C1 segment of cervical spinal cord (tissue), 14 donors: Measurements from ENCODE around the gene PLA2G4D.

Source experiments
- DNase-seq, 14 donors: peaks; one replicate each; lab custom pipeline; 2025; lab: John Stamatoyannopoulos, UW

The PLA2G4D gene

DNA sequence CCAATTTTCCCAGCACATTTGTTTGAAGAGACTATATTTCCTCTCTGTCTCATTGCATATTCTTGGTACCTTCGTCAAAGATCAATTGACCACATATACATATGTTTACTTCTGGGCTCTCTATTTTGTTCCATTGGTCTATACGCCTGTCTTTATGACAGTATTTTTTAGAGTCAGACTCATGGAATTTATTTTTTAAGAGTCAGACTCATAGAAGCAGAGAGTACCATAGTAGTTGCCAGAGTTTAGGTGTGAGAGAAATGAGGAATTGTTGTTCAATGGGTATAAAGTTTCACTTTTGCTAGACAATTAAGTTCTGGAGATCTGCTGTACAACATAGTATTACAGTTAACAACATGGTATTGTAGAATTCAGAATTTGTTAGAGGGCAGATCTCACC lies 35.0 kb upstream of the PLA2G4D start:
- DNase-seq = no peak

GRCh38 chr15:42128476-42128875 lies 34.1 kb upstream of the PLA2G4D start:
- DNase-seq = no peak

- DNase-seq = no peak
Observed at GRCh38 chr15:42123546-42123945, 29.2 kb upstream of the PLA2G4D start.

DNA sequence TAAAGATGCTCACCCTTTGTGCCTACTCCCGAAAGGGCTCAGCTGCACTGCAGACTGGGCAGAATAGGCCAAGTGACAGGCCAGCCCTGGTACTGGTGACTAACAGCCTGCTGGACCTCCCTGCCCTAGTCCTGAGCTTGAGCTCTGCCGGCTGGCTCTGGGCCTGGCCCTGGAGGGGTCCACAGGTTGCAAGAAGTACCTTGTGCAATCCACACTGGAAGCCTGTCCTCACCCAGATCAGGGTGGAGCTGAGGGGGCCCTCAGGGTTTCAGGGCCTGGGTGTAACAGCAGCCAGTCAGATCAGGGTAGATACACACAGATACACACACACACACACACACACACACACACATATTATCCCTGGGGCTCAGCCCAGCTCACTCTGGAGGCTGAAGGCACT lies 27.3 kb upstream of the PLA2G4D start:
- DNase-seq = no peak

- DNase-seq = no peak
Observed at GRCh38 chr15:42121021-42121420, 26.7 kb upstream of the PLA2G4D start.

GRCh38 chr15:42120285-42120684 lies 25.9 kb upstream of the PLA2G4D start:
- no peak for DNase-seq

DNA sequence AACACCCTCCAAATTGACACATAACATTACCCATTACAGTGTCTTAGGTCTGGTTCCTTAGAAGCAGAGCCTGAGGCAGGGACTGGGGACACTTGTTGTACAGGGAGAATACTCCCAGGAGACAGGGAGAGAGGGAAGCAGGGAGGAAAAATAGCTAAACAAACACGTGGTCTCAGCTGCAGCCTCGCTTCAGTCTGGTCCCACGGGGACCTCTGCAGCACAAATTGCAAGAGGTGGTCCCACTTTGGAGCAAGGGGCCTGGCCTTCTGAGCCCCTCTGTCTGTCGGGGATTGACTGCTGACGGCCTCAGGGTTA lies 25.0 kb upstream of the PLA2G4D start:
- DNase-seq = no peak

DNA sequence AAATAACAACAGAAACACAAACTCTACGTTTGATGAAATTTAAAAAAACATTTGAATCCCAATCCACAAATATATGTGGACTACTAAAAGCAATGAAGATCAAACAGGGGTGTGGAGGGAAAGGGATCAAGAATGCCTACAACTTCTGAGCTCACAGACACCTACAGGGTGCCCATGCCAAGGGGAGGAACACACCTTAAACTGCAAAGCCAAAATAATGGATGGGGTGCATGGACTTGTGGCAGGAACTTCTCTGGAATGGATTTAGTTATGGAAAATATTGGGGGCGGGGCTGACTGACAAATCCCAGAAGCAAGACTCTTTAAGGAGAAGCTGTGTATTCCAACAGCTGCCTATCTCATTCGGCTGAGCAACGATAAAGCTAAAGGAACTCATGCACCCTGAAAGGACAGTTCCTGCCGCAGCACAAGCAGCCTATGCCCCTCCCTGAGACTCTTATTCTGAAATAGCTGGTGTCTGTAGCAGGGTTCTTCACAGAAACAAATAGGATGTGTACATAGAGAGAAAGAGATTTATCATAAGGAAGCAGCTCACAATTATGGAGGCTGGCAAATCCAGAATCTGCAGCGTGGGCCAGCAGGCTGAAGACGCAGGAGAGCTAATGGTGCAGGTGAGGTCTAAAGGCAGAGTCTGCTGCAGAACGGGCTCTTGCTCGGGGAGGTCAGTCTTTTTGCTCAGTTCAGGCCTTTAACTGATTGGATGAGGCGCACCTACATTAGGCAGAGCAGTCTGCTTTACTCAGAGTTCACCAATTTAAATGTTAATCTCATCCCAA lies 24.5 kb upstream of the PLA2G4D start:
- DNase-seq = no peak

DNA sequence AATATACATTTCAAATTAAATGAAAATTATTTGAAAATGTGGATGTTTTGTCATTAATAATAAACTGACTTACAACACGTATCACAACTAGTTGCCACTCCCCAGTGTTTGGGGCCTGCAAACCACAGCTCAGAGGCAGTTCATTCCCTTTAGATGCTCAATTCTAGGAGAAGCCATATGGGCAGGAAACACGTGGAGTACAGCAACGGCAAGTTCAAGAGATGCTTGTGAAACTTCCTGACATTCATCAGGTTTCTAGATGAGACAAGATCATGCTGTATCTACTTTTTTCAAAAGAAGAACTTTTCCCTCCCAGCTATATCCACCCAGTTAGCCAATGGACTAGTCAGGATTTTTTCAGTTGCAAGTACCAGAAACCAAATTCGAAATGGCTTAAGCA lies 17.6 kb upstream of the PLA2G4D start:
- DNase-seq = no peak

GRCh38 chr15:42110367-42110766 lies 16.0 kb upstream of the PLA2G4D start:
- no peak for DNase-seq

DNA sequence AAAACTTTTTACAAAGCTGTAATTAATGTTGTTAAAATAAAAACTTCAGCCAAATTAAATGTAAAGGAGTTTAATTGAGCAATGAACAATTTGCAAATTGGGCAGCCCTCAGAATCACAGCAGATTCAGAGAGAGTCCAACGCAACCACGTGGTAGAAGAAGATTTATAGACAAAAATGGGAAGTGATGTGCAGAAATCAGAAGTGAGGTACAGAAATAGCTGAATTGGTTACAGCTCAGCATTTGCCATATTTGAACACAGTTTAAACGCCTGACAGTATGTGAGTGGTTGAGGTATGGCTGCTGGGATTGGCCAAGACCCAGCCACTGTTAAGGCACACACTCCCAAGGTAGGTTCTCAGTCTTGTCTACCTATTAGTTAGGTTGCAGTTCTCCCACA lies 14.4 kb upstream of the PLA2G4D start:
- DNase-seq = no peak

- DNase-seq = no peak
Observed at GRCh38 chr15:42108189-42108588, 13.8 kb upstream of the PLA2G4D start.

DNA sequence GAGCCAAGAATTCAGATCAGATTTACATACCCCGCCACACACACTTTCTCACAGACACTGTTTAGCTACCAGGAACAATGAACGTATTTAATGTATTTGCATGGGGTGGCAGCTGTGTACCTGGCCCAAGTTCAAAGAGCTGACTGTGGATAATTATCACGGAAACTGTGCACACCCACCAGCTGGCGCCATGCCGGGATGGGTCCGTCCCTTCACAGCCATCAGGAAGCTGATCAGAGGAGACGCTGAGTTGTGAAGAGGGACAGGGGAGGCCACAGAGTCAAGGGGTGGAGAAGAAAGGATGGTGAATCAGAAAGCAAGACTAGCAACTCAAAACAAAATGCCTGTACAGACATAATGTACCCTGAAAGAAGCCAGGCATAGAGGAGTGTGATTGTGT lies 13.1 kb upstream of the PLA2G4D start:
- peak in 1 of 14 donors; percentile 34 for DNase-seq

DNA sequence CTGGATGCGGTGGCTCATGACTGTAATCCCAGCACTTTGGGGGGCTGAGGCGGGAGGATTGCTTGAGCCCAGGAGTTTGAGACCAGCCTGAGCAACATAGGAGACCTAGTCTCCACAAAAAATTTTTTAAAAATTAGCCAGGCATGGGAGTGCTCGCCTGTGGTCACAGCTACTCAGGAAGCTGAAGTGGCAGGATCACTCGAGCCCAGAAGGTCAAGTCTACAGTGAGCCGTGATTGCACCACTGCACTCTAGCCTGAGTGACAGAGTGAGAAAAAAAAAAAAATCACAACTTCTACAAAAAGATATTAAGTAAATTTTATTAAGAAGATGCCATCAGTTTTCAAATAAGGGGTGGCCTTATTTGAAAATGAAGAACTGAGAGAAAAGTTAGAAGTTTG lies 11.9 kb upstream of the PLA2G4D start:
- peak in 1 of 14 donors; percentile 3 for DNase-seq

DNA sequence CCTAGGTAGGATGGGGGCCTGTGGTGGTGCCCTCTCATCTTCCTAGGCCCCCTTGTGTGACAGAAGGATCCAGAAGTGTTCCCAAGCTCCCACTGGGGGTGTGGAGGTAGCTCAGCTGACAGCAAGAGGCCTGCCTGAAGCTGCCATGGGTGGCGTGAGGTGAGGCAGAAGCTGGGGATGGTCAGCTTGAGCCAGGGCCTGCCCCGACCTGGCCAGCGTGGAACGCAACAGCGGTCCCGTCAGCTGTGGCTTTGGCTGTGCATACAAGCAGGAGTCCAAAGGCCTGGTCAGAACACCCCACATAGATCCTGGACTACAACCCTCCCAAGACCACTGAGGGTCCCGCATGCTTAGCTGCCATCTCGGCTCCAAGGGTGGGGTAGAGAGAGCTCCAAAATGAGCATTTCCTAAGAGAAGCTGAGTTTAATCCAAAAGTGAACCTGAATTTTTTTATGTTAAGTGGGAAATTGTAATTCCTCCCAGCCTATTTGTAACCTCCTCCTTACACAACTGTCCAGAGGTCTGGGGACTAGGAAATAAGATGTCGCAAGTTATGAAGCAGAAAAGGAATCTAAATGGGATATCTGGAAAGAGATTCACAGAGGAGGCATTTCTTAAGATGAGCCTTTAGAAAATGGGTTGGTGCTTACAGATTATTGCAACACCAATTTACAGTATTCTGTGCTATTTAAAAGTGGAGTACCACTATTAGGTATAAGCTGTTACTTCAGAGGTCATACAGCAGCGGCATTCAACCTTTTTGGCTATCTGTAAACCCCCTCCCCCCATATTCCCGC lies 9.9 kb upstream of the PLA2G4D start:
- DNase-seq = no peak

GRCh38 chr15:42102646-42103235 lies 8.4 kb upstream of the PLA2G4D start:
- DNase-seq = no peak

GRCh38 chr15:42101861-42102260 lies 7.5 kb upstream of the PLA2G4D start:
- no peak for DNase-seq

GRCh38 chr15:42100021-42100800 lies 5.8 kb upstream of the PLA2G4D start:
- no peak for DNase-seq

DNA sequence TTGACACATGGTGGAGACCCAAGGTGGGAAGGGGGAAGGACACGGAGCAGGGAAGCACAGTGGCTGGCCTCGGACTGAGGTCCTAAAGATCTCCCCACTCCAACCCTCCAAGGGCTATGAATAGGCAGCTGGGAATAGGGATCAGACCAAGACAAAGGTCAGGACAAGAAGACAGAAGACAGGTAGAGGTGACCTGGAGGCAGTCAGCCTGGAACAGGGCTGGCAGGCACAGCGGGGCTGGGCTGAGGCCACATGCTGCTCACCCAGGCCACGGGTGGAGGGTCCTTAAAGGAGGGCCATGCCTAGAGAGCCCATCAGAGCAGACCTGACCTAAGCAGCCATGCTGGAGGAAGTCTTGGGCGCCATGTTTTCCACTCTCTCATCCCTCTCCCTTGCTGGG lies 2.7 kb upstream of the PLA2G4D start:
- no peak for DNase-seq

GRCh38 chr15:42093966-42094365 lies 396 bp downstream of the PLA2G4D start:
- DNase-seq = no peak

DNA sequence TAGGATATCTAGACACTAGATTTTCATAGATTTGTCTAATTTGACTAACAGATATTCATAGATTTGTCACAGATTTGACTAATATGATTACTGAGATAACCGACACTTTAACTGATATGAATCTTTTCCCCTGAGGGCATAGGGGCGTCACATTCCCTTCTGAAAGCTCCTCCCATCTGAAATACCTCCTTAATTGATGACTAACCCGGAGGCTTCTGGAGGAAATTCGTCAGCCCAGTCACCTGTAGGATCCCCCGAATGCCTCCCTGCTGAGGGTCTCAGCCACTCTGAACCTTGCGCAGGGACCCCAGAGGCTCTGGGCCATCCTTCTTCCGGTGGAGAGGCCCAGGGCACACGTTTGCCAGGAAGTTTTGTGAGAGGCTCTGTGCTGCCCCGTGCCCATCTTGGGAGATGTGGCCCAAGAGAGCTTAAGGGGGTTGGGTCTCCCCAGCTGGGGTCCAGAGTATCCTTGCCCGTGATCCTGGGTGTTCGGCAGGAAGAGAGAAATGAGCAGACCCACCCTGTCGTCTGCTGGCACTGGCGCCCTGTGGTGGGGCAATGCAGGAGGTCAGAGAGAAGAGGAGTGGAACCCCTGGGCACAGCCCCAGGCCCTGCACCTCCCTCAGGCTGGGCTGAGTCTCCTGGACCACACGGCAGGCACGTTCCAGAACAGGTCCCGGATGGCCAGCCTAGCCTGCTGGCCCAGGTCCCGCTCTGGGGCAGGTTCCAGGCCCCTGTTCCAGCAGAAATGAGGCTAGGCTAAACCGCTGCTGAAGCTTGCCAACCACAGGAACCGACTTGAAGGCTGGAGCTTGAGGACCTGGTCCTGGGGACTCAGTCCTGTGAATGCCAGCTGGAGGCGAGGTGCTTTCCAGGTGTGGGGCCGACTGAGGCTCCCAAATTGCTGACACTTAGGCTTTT lies 1.7 kb downstream of the PLA2G4D start:
- DNase-seq = peak in 8 of 14 donors; percentile 17 to 65 (median 37)
